ENCODE measurements around the gene PAIP1.
"Not testable (repeated sequence)": the region's sequence is repeated elsewhere in the genome, so short reads cannot be mapped to it uniquely, and the experiment has no call there.

The PAIP1 gene

GRCh38 chr5:43514025-43514424 is 42.9 kb downstream of the PAIP1 start:
- peak overlapping the region; percentile 76 for H3K4me3 ChIP-seq (ENCODE audit: low read length, poor library complexity, severe bottlenecking)
- H3K9ac ChIP-seq (ENCODE audit: low read depth, low read length, poor library complexity, severe bottlenecking): peak overlapping the region; percentile 84
- no peaks in the 10 kb centered on the region for H3K9me3 ChIP-seq (ENCODE audit: insufficient read depth, low read depth, low read length)
- H3K36me3 ChIP-seq (ENCODE audit: insufficient read depth, low read length): no peaks in the 10 kb centered on the region
- peak overlapping the region; percentile 87 for H3K4me2 ChIP-seq (ENCODE audit: low read depth, low read length, poor library complexity, severe bottlenecking)
- no peak for TF ChIP-seq CTCF (conservative IDR thresholded peaks at IDR 0.05; ENCODE audit: low read length)
- TF ChIP-seq EZH2phosphoT487 (IDR thresholded peaks at IDR 0.05; ENCODE audit: borderline replicate concordance): no peak
- no peaks in the 10 kb centered on the region for H3K27me3 ChIP-seq (ENCODE audit: insufficient read depth, low read length, poor library complexity, severe bottlenecking)
- H3K79me2 ChIP-seq (ENCODE audit: insufficient read depth, low read length): peaks cover 42% of the 10 kb centered on the region
- H3K4me1 ChIP-seq (ENCODE audit: insufficient read depth, low read length, poor library complexity, severe bottlenecking): peaks cover 26% of the 10 kb centered on the region
- H2AFZ ChIP-seq (ENCODE audit: low read length): no peak overlapping the region
- no peaks in the 10 kb centered on the region for H3F3A ChIP-seq (ENCODE audit: low read depth)
- no peaks in the 10 kb centered on the region for H3K9me2 ChIP-seq (replicated peaks; ENCODE audit: low read depth, low read length)
- peaks cover 5% of the 10 kb centered on the region for H4K20me1 ChIP-seq (ENCODE audit: insufficient read depth, low read length, poor library complexity, severe bottlenecking)

- H3K4me3 ChIP-seq (ENCODE audit: low read length, poor library complexity, severe bottlenecking); H4K20me1 ChIP-seq (ENCODE audit: insufficient read depth, low read length, poor library complexity, severe bottlenecking); H3K27me3 ChIP-seq (ENCODE audit: insufficient read depth, low read length, poor library complexity, severe bottlenecking); H2AFZ ChIP-seq (ENCODE audit: low read length); H3F3A ChIP-seq (ENCODE audit: low read depth); H3K4me2 ChIP-seq (ENCODE audit: low read depth, low read length, poor library complexity, severe bottlenecking); H3K36me3 ChIP-seq (ENCODE audit: insufficient read depth, low read length); H3K9me3 ChIP-seq (ENCODE audit: insufficient read depth, low read depth, low read length); H3K9ac ChIP-seq (ENCODE audit: low read depth, low read length, poor library complexity, severe bottlenecking); H3K9me2 ChIP-seq (replicated peaks; ENCODE audit: low read depth, low read length): not testable (repeated sequence)
- Histone ChIP-seq H3K79me2 (ENCODE audit: insufficient read depth, low read length) (peaks cover 57% of the 10 kb centered on the region), H3K4me1 (ENCODE audit: insufficient read depth, low read length, poor library complexity, severe bottlenecking) (peaks cover 30% of the 10 kb centered on the region)
Observed at GRCh38 chr5:43511062-43511461, 45.8 kb downstream of the PAIP1 start.

- no peak overlapping the region for H3K4me2 ChIP-seq (ENCODE audit: low read depth, low read length, poor library complexity, severe bottlenecking)
- TF ChIP-seq CTCF (conservative IDR thresholded peaks at IDR 0.05; ENCODE audit: low read length) (no peak), EZH2phosphoT487 (IDR thresholded peaks at IDR 0.05; ENCODE audit: borderline replicate concordance) (no peak)
- no peaks in the 10 kb centered on the region for H4K20me1 ChIP-seq (ENCODE audit: insufficient read depth, low read length, poor library complexity, severe bottlenecking)
- no peak overlapping the region for H2AFZ ChIP-seq (ENCODE audit: low read length)
- H3K9me3 ChIP-seq (ENCODE audit: insufficient read depth, low read depth, low read length): no peaks in the 10 kb centered on the region
- H3K79me2 ChIP-seq (ENCODE audit: insufficient read depth, low read length): no peaks in the 10 kb centered on the region
- H3K9me2 ChIP-seq (replicated peaks; ENCODE audit: low read depth, low read length): no peaks in the 10 kb centered on the region
- H3K36me3 ChIP-seq (ENCODE audit: insufficient read depth, low read length): peaks cover 5% of the 10 kb centered on the region; the same call in 1 of the 2 replicates
- no peaks in the 10 kb centered on the region for H3K27me3 ChIP-seq (ENCODE audit: insufficient read depth, low read length, poor library complexity, severe bottlenecking)
- no peak overlapping the region for H3K4me3 ChIP-seq (ENCODE audit: low read length, poor library complexity, severe bottlenecking)
- H3K4me1 ChIP-seq (ENCODE audit: insufficient read depth, low read length, poor library complexity, severe bottlenecking): no peaks in the 10 kb centered on the region
- no peaks in the 10 kb centered on the region for H3F3A ChIP-seq (ENCODE audit: low read depth)
- H3K9ac ChIP-seq (ENCODE audit: low read depth, low read length, poor library complexity, severe bottlenecking): no peak overlapping the region
Observed at GRCh38 chr5:43498581-43498980, 58.3 kb downstream of the PAIP1 start.

GRCh38 chr5:43497311-43498104 is 59.4 kb downstream of the PAIP1 start:
- Histone ChIP-seq H2AFZ (ENCODE audit: low read length) (no peak overlapping the region), H3K9me3 (ENCODE audit: insufficient read depth, low read depth, low read length) (no peaks in the 10 kb centered on the region), H3K4me1 (ENCODE audit: insufficient read depth, low read length, poor library complexity, severe bottlenecking) (no peaks in the 10 kb centered on the region), H3K4me2 (ENCODE audit: low read depth, low read length, poor library complexity, severe bottlenecking) (no peak overlapping the region), H3K27me3 (ENCODE audit: insufficient read depth, low read length, poor library complexity, severe bottlenecking) (no peaks in the 10 kb centered on the region), H3K9me2 (replicated peaks; ENCODE audit: low read depth, low read length) (no peaks in the 10 kb centered on the region), H3K79me2 (ENCODE audit: insufficient read depth, low read length) (no peaks in the 10 kb centered on the region), H3F3A (ENCODE audit: low read depth) (no peaks in the 10 kb centered on the region), H3K36me3 (ENCODE audit: insufficient read depth, low read length) (0 out of 2 replicates have a peak, but pooled peaks cover 10% of the 10 kb centered on the region), H4K20me1 (ENCODE audit: insufficient read depth, low read length, poor library complexity, severe bottlenecking) (no peaks in the 10 kb centered on the region), H3K9ac (ENCODE audit: low read depth, low read length, poor library complexity, severe bottlenecking) (no peak overlapping the region), H3K4me3 (ENCODE audit: low read length, poor library complexity, severe bottlenecking) (no peak overlapping the region)
- TF ChIP-seq EZH2phosphoT487 (IDR thresholded peaks at IDR 0.05; ENCODE audit: borderline replicate concordance): no peak
- no peak for TF ChIP-seq CTCF (conservative IDR thresholded peaks at IDR 0.05; ENCODE audit: low read length)
